Ascending aorta (tissue), 2 donors: ENCODE data around the gene MESP2. TPM values are rescaled to one million over a fixed set of nuclear protein-coding genes. Genes with fewer than 3 reads are reported as not detected.

Experiments
- DNase-seq, 2 donors: peaks; one replicate each; pipeline ENCODE4 v3.0.0-alpha.2; 2019; ENCODE audit warnings: low spot score in 2 of 2
- H3K27ac ChIP-seq, 2 donors: fragments of 200-600 bp; sonication (generic); one replicate each; pipeline ENCODE4 v1.5.1; 2016 to 2017; ENCODE audit warnings: mild to moderate bottlenecking in 1 of 2
- H3K27me3 ChIP-seq: fragments of 200-600 bp; sonication (generic); one replicate; pipeline ENCODE4 v1.5.1; 2017
- H3K36me3 ChIP-seq, 2 donors: fragments of 200-600 bp; sonication (generic); one replicate each; pipeline ENCODE4 v1.5.1; 2016
- H3K4me1 ChIP-seq, 2 donors: fragments of 200-600 bp; sonication (generic); one replicate each; pipeline ENCODE4 v1.5.1; 2016 to 2017; ENCODE audit warnings: mild to moderate bottlenecking in 1 of 2
- H3K4me3 ChIP-seq, 2 donors: fragments of 200-600 bp; sonication (generic); one replicate each; pipeline ENCODE4 v1.5.1; 2016 to 2017; ENCODE audit warnings: mild to moderate bottlenecking in 1 of 2
- H3K9me3 ChIP-seq, 2 donors: fragments of 200-600 bp; sonication (generic); one replicate each; pipeline ENCODE4 v1.5.1; 2016
- CTCF ChIP-seq, 3 experiments: fragments of 200-600 bp in 2 of 3; fragments of 450-650 bp in 1 of 3; sonication (generic) in 2 of 3; IDR thresholded peaks; one replicate each; pipeline ENCODE4 v1.5.1; 2016 to 2019; ENCODE audit warnings: antibody characterized with exemption in 3 of 3, mild to moderate bottlenecking in 1 of 3, moderate library complexity in 1 of 3
- intact Hi-C: fragments of 100-400 bp; cut with DNase I; formaldehyde crosslinking; loops from one replicate; pipeline ENCODE4 v1.15.1; 2023
- total RNA-seq: library from RNA; depleted of rRNA; stranded (reverse); fragments of >200 nt; gene quantifications from one replicate; pipeline ENCODE4 v1.1.0, GENCODE V29; 2016

Gene MESP2
- total RNA-seq, 1 donor from 2014 or later = not detected

DNA sequence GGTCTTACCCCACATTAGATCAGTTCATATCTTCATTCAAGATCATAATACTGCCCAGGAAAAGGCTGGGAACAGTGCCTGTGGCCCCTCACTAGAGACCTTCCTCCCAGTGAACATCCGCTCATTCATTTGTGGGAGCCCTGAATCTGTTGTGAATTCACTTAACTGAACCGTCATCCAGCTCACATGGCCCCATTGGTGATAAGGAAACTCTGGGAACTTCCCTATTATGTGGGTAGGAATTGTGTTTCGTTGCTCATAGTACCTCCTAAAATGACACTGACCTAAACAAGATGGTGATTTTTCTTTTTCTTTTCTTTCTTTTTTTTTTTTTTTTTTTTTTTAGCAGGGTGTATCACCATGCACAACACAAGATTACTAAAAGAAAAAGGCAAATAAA is 6.8 kb upstream of the MESP2 start:
- no peak for TF ChIP-seq CTCF (IDR thresholded peaks at IDR 0.05)
- Histone ChIP-seq H3K27me3 (no peaks in the 10 kb centered on the region), H3K4me3 (no peak overlapping the region), H3K9me3 (no peaks in the 10 kb centered on the region), H3K27ac (no peak overlapping the region), H3K4me1 (no peaks in the 10 kb centered on the region), H3K36me3 (no peaks in the 10 kb centered on the region)
- intact Hi-C loops = loop anchor here (10.0 kb wide), 1 partner anchor 455 kb away; no protein-coding TSS in a partner anchor
- no peak for DNase-seq

- DNase-seq = no peak
- H3K4me1 ChIP-seq = no peaks in the 10 kb centered on the region
- intact Hi-C loops = no loop called here
- no peaks in the 10 kb centered on the region for H3K36me3 ChIP-seq
- no peaks in the 10 kb centered on the region for H3K9me3 ChIP-seq
- no peak for TF ChIP-seq CTCF (IDR thresholded peaks at IDR 0.05)
- no peak overlapping the region for H3K4me3 ChIP-seq
- H3K27me3 ChIP-seq = no peaks in the 10 kb centered on the region
- H3K27ac ChIP-seq = no peak overlapping the region
Observed at GRCh38 chr15:89770041-89770440, 6.1 kb upstream of the MESP2 start.

GRCh38 chr15:89772932-89773583 is 3.1 kb upstream of the MESP2 start:
- Histone ChIP-seq H3K36me3 (no peaks in the 10 kb centered on the region), H3K4me3 (no peak overlapping the region), H3K27me3 (no peaks in the 10 kb centered on the region), H3K9me3 (no peaks in the 10 kb centered on the region), H3K4me1 (peaks cover 0 to 5% of the 10 kb centered on the region in 2 donors), H3K27ac (no peak overlapping the region)
- DNase-seq = no peak
- intact Hi-C loops = no loop called here
- no peak for TF ChIP-seq CTCF (IDR thresholded peaks at IDR 0.05)

GRCh38 chr15:89774492-89774891 is 1.6 kb upstream of the MESP2 start:
- H3K27me3 ChIP-seq = no peaks in the 10 kb centered on the region
- intact Hi-C loops = no loop called here

DNA sequence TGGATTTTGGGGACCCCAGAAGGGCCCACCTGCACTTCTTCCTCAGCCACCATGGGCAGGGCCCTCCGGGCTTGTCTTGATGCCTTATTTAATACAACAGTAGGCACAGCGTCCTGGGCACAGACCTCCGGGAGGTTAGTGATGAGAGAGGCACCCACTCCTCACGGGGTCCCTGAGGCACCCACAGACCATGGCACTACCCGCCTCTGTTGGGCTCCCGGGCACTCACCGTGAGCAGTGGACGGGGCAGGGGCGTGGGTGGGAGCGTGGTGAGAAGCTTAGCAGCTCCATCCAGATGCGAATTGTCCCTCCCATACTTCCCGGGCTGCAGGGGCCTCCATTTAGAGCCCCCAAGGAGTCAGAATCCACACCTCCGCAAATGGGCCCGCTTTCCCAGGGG is 317 bp upstream of the MESP2 start:
- Histone ChIP-seq H3K36me3 (no peaks in the 10 kb centered on the region), H3K4me1 (peaks cover 0 to 5% of the 10 kb centered on the region in 2 donors), H3K27me3 (no peaks in the 10 kb centered on the region), H3K9me3 (no peaks in the 10 kb centered on the region), H3K4me3 (peak overlapping the region; percentile 50 to 59), H3K27ac (no peak overlapping the region)
- TF ChIP-seq CTCF (IDR thresholded peaks at IDR 0.05) = no peak
- intact Hi-C loops = no loop called here
- DNase-seq = no peak

More at GRCh38 chr15:89774492-89774891, 1.6 kb upstream of the MESP2 start:
- no peak for TF ChIP-seq CTCF (IDR thresholded peaks at IDR 0.05)
- H3K9me3 ChIP-seq = no peaks in the 10 kb centered on the region
- H3K36me3 ChIP-seq = no peaks in the 10 kb centered on the region
- H3K27ac ChIP-seq = no peak overlapping the region
- DNase-seq = no peak
- peaks cover 0 to 5% of the 10 kb centered on the region in 2 donors for H3K4me1 ChIP-seq
- H3K4me3 ChIP-seq = no peak overlapping the region
